SK-N-SH treated with all-trans-retinoic acid at 6 μM for 48 hours (cell line): ENCODE results near the gene KDELR3.

Experiments
- ATAC-seq: fragments of 200-7000 bp; cut with Tn5 transposase; 3 replicates; pipeline ENCODE4 v1.9.1; 2020; ENCODE audit warnings: mild to moderate bottlenecking, moderate library complexity
- ARNTL ChIP-seq: fragments of 450-650 bp; formaldehyde crosslinking; IDR thresholded peaks from 2 replicates; pipeline ENCODE4 v1.5.0; 2020; ENCODE audit warnings: low read depth, mild to moderate bottlenecking, moderate library complexity, borderline replicate concordance
- CSDC2 ChIP-seq: fragments of 250-450 bp; sonication (Bioruptor Pico); IDR thresholded peaks from 2 replicates; pipeline ENCODE4 v1.5.0; 2020; ENCODE audit warnings: mild to moderate bottlenecking, moderate library complexity
- ESRRG ChIP-seq: fragments of 250-450 bp; sonication (Bioruptor Pico); IDR thresholded peaks from 2 replicates; pipeline ENCODE4 v1.6.1; 2021; ENCODE audit warnings: mild to moderate bottlenecking
- GLIS3 ChIP-seq: fragments of 250-450 bp; sonication (Bioruptor Pico); IDR thresholded peaks from 2 replicates; pipeline ENCODE4 v1.5.0; 2020; ENCODE audit warnings: mild to moderate bottlenecking, moderate library complexity
- ISL1 ChIP-seq: fragments of 250-450 bp; sonication (Bioruptor Pico); IDR thresholded peaks from 2 replicates; pipeline ENCODE4 v2.1.2; 2022; ENCODE audit warnings: mild to moderate bottlenecking, moderate library complexity
- OSR1 ChIP-seq: fragments of 250-450 bp; sonication (Bioruptor Pico); IDR thresholded peaks from 2 replicates; pipeline ENCODE4 v1.8.0; 2022; ENCODE audit warnings: moderate library complexity, mild to moderate bottlenecking, inconsistent platforms
- PATZ1 ChIP-seq: fragments of 250-450 bp; sonication (Bioruptor Pico); IDR thresholded peaks from 2 replicates; pipeline ENCODE4 v1.8.0; 2020; ENCODE audit warnings: mild to moderate bottlenecking, moderate library complexity, borderline replicate concordance
- PPARA ChIP-seq: fragments of 250-450 bp; sonication (Bioruptor Pico); IDR thresholded peaks from 2 replicates; pipeline ENCODE4 v1.5.0; 2020; ENCODE audit warnings: mild to moderate bottlenecking, borderline replicate concordance
- SNAI2 ChIP-seq: fragments of 250-450 bp; sonication (Bioruptor Pico); IDR thresholded peaks from 2 replicates; pipeline ENCODE4 v1.5.0; 2020; ENCODE audit warnings: mild to moderate bottlenecking, moderate library complexity
- TCF4 ChIP-seq: fragments of 250-450 bp; sonication (Bioruptor Pico); IDR thresholded peaks from 2 replicates; pipeline ENCODE4 v1.8.0; 2021; ENCODE audit warnings: mild to moderate bottlenecking, moderate library complexity, borderline replicate concordance
- TOX ChIP-seq: fragments of 250-450 bp; sonication (Bioruptor Pico); IDR thresholded peaks from 2 replicates; pipeline ENCODE4 v1.8.0; 2021; ENCODE audit warnings: mild to moderate bottlenecking, moderate library complexity, borderline replicate concordance
- TSHZ2 ChIP-seq: fragments of 250-450 bp; sonication (Bioruptor Pico); IDR thresholded peaks from 2 replicates; pipeline ENCODE4 v1.5.0; 2020; ENCODE audit warnings: mild to moderate bottlenecking, moderate library complexity
- ZC3H10 ChIP-seq: fragments of 250-450 bp; sonication (Bioruptor Pico); IDR thresholded peaks from 2 replicates; pipeline ENCODE4 v1.5.1; 2021; ENCODE audit warnings: mild to moderate bottlenecking, moderate library complexity
- ZFP3 ChIP-seq: fragments of 250-450 bp; sonication (Bioruptor Pico); IDR thresholded peaks from 2 replicates; pipeline ENCODE4 v1.5.0; 2020; ENCODE audit warnings: mild to moderate bottlenecking, moderate library complexity
- ZFP30 ChIP-seq: fragments of 450-650 bp; formaldehyde crosslinking; IDR thresholded peaks from 2 replicates; pipeline ENCODE4 v1.5.0; 2022; ENCODE audit warnings: mild to moderate bottlenecking, moderate library complexity
- ZNF565 ChIP-seq: fragments of 450-650 bp; formaldehyde crosslinking; conservative IDR thresholded peaks from 2 replicates; pipeline ENCODE4 v1.5.0; 2020; ENCODE audit warnings: low read depth, mild to moderate bottlenecking, moderate library complexity
- ZNF70 ChIP-seq: fragments of 450-650 bp; formaldehyde crosslinking; IDR thresholded peaks from 2 replicates; pipeline ENCODE4 v1.5.0; 2020; ENCODE audit warnings: mild to moderate bottlenecking, moderate library complexity
- ZNF8 ChIP-seq: fragments of 450-650 bp; formaldehyde crosslinking; IDR thresholded peaks from 2 replicates; pipeline ENCODE4 v1.5.0; 2020; ENCODE audit warnings: mild to moderate bottlenecking, moderate library complexity
- TF ChIP-seq, protein P1 (sequence below): fragments of 250-450 bp; sonication (Bioruptor Pico); IDR thresholded peaks from 2 replicates; pipeline ENCODE4 v1.8.0; 2021; ENCODE audit warnings: low read depth, mild to moderate bottlenecking, moderate library complexity, borderline replicate concordance
- TF ChIP-seq, protein P2 (sequence below): fragments of 250-450 bp; sonication (Bioruptor Pico); IDR thresholded peaks from 2 replicates; pipeline ENCODE4 v1.5.1; 2021; ENCODE audit warnings: mild to moderate bottlenecking, moderate library complexity
- TF ChIP-seq, protein P3 (sequence below): fragments of 250-450 bp; sonication (Bioruptor Pico); IDR thresholded peaks from 2 replicates; pipeline ENCODE4 v1.5.1; 2020; ENCODE audit warnings: low read depth, mild to moderate bottlenecking, moderate library complexity

KDELR3 gene

GRCh38 chr22:38429499-38430068 is 38.3 kb upstream of the KDELR3 start:
- no peak for TF ChIP-seq TOX (CRISPR knock-in tag)
- TF ChIP-seq ZFP3 (CRISPR knock-in tag) = no peak
- TF ChIP-seq, protein P1, sequence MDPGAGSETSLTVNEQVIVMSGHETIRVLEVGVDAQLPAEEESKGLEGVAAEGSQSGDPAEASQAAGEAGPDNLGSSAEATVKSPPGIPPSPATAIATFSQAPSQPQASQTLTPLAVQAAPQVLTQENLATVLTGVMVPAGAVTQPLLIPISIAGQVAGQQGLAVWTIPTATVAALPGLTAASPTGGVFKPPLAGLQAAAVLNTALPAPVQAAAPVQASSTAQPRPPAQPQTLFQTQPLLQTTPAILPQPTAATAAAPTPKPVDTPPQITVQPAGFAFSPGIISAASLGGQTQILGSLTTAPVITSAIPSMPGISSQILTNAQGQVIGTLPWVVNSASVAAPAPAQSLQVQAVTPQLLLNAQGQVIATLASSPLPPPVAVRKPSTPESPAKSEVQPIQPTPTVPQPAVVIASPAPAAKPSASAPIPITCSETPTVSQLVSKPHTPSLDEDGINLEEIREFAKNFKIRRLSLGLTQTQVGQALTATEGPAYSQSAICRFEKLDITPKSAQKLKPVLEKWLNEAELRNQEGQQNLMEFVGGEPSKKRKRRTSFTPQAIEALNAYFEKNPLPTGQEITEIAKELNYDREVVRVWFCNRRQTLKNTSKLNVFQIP (CRISPR knock-in tag) = no peak
- TF ChIP-seq TCF4 (CRISPR knock-in tag) = no peak
- TF ChIP-seq ZFP30 = no peak
- TF ChIP-seq GLIS3 (CRISPR knock-in tag) = no peak
- TF ChIP-seq ESRRG (CRISPR knock-in tag) = no peak
- no peak for TF ChIP-seq ISL1 (CRISPR knock-in tag)
- no peak for TF ChIP-seq PATZ1 (CRISPR knock-in tag)
- TF ChIP-seq CSDC2 (CRISPR knock-in tag) = no peak
- TF ChIP-seq ZC3H10 = no peak
- no peak for TF ChIP-seq OSR1 (CRISPR knock-in tag)
- TF ChIP-seq ZNF565 (CRISPR knock-in tag) = no peak
- TF ChIP-seq, protein P2, sequence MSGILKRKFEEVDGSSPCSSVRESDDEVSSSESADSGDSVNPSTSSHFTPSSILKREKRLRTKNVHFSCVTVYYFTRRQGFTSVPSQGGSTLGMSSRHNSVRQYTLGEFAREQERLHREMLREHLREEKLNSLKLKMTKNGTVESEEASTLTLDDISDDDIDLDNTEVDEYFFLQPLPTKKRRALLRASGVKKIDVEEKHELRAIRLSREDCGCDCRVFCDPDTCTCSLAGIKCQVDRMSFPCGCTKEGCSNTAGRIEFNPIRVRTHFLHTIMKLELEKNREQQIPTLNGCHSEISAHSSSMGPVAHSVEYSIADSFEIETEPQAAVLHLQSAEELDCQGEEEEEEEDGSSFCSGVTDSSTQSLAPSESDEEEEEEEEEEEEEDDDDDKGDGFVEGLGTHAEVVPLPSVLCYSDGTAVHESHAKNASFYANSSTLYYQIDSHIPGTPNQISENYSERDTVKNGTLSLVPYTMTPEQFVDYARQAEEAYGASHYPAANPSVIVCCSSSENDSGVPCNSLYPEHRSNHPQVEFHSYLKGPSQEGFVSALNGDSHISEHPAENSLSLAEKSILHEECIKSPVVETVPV (CRISPR knock-in tag) = no peak
- no peak for TF ChIP-seq TSHZ2 (CRISPR knock-in tag)
- no peak for TF ChIP-seq SNAI2
- no peak for TF ChIP-seq ZNF70 (CRISPR knock-in tag)
- ATAC-seq = no peak

DNA sequence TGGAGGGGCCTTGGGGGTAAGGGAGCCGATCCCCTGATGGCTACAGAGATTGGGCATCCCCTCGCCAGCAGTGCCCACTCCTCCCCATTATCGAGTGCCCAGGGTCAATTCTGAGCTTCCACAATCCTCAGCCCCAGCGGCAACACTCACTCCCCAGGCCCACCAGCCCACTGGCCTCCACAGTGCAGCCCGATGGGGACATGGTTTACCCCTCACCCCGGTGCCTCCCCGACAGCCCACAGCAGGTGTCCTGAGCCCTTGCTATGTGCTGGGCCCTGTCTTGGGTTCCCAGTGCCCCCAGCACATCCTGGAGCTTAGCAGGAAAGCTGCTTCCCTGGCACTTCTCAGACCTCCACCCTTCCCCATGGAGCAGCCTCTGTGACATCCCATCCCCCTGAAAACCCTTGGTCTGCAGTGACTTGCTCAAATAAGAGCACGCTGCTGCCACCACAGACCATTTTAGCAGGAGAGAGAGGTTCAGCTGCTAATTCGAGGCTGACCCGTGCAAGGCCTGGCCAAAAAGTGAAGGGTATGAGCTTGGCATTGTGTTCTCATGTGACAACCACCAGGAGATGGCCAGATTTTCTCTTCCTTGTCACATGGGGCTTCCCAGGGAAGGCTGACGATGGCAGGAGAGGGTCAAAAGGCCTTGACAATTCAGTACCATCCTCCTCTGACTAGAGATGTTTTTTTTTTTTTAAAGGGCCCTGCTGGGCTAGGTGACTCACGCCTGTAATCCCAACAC is 36.5 kb upstream of the KDELR3 start:
- TF ChIP-seq OSR1 (CRISPR knock-in tag) = no peak
- no peak for TF ChIP-seq ESRRG (CRISPR knock-in tag)
- TF ChIP-seq CSDC2 (CRISPR knock-in tag) = no peak
- no peak for TF ChIP-seq TOX (CRISPR knock-in tag)
- no peak for TF ChIP-seq ZC3H10
- no peak for TF ChIP-seq ZNF8 (CRISPR knock-in tag)
- no peak for TF ChIP-seq PPARA (CRISPR knock-in tag)
- no peak for TF ChIP-seq GLIS3 (CRISPR knock-in tag)
- TF ChIP-seq, protein P2 (CRISPR knock-in tag) = no peak
- TF ChIP-seq ARNTL (CRISPR knock-in tag) = no peak
- no peak for TF ChIP-seq ZFP3 (CRISPR knock-in tag)
- TF ChIP-seq, protein P3, sequence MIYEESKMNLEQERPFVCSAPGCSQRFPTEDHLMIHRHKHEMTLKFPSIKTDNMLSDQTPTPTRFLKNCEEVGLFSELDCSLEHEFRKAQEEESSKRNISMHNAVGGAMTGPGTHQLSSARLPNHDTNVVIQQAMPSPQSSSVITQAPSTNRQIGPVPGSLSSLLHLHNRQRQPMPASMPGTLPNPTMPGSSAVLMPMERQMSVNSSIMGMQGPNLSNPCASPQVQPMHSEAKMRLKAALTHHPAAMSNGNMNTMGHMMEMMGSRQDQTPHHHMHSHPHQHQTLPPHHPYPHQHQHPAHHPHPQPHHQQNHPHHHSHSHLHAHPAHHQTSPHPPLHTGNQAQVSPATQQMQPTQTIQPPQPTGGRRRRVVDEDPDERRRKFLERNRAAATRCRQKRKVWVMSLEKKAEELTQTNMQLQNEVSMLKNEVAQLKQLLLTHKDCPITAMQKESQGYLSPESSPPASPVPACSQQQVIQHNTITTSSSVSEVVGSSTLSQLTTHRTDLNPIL (CRISPR knock-in tag) = no peak
- no peak for TF ChIP-seq TSHZ2 (CRISPR knock-in tag)
- TF ChIP-seq, all 23 proteins: peak for 0
- ATAC-seq = no peak
